Renal cortex interstitium (tissue), 11 donors: Measurements from ENCODE around the gene DCLK1. TPM values are rescaled to one million over a fixed set of nuclear protein-coding genes. Genes with fewer than 3 reads are reported as not detected.
"Not testable (repeated sequence)": the region's sequence is repeated elsewhere in the genome, so short reads cannot be mapped to it uniquely, and the experiment has no call there.

Experiments used
- DNase-seq, 11 donors: peaks; one replicate each; pipeline ENCODE4 v3.0.0-alpha.2; 2013; ENCODE audit warnings: low read depth in 9 of 11, low spot score in 4 of 11; ENCODE audit errors: extremely low read depth in 1 of 11
- polyA plus RNA-seq, 3 donors: library from polyadenylated mRNA; unstranded; fragments of 120-200 nt; gene quantifications; one replicate each; pipeline ENCODE4 v1.2.1, GENCODE V29; 2013; ENCODE audit not compliant: insufficient read length in 3 of 3

The DCLK1 gene
- polyA plus RNA-seq, 3 donors = 5.2 to 6.4 (median 5.8) TPM

GRCh38 chr13:35966951-35967350, 164.2 kb downstream of the DCLK1 start:
- DNase-seq = not testable (repeated sequence)

GRCh38 chr13:35966024-35966423, 165.2 kb downstream of the DCLK1 start:
- no peak for DNase-seq

- no peak for DNase-seq
Measured at GRCh38 chr13:35965226-35965927, 165.8 kb downstream of the DCLK1 start.

DNA sequence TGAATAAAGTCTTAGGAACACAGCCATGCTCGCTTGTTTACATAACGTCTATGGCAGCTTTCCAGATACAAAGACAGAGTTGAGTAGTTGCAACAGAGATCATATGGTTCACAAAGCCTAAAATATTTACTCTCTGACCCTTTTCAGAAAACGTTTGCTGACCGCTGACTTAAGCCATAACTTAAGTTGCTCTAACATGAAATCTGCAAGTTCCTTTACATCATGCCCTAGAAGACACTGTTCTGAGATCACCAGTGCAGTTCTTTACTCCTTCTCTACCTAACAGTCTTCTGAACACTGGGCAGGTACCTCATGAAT, 166.4 kb downstream of the DCLK1 start:
- DNase-seq = peak in 1 of 11 donors; percentile 17

- no peak for DNase-seq
Measured at GRCh38 chr13:35964011-35964862, 166.9 kb downstream of the DCLK1 start.

- no peak for DNase-seq
Measured at GRCh38 chr13:35961461-35962220, 169.5 kb downstream of the DCLK1 start.

GRCh38 chr13:35961002-35961401, 170.2 kb downstream of the DCLK1 start:
- no peak for DNase-seq

GRCh38 chr13:35957996-35958395, 173.2 kb downstream of the DCLK1 start:
- DNase-seq = no peak

DNA sequence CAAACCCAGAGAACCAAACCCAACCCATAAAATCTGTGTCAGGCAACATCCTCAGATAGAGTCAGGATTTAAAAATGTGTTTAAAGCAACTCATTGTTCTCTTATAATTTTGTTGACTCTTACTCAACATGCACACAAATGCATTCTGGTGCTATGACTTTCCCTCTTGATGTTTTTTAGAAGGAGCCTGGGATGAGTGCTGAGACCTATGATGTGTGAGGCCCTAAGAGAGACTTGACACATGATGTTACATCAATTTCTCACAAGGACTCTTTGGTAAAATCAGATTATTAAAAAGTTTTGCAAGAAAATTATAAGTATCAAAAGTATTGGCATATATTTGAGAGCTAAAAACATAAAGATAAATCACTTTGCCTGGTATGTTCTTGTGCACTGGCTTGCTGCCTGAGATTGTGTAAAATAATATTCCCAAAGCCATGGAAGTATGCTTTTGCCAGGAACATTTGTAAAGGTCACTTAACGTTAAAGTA, 173.9 kb downstream of the DCLK1 start:
- no peak for DNase-seq

- DNase-seq = no peak
Measured at GRCh38 chr13:35956074-35956473, 175.1 kb downstream of the DCLK1 start.

DNA sequence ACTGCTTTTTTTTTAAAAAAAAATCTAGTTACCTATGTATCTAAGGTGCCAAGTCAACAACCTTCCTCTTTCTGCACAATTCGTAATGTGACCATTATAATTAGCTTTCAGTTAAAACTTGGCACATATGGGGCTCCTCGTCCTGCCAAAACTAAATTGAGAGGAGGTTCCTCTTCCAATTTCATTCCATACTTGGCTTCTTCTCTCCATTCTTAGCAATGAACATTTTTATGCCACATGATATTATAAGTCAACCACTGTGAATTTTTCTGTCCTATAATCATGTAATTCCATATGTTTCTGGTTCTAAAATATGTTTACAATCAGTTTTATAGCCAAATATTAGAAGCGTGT, 177.0 kb downstream of the DCLK1 start:
- no peak for DNase-seq

GRCh38 chr13:35953537-35954206, 177.5 kb downstream of the DCLK1 start:
- DNase-seq = peak; percentile 59 to 93 (median 79)

DNA sequence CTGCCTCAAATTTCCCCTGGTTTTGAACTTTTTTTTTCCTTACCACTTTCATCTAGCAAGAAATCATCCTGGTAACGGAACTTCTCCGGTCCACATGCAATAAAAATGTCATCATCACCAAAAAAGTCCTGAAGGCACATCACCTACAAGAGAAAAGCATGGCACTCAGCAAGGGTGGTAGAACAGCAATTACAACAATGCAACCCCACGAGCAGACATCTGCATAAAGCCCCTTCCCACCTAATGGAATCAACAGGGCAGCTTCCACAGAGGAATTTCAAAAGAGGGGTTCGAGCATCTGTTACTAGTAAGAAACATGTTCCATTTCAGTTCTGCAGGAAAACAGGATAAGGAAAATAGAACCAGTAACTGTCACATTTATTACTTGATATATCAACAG, 183.9 kb downstream of the DCLK1 start:
- DNase-seq = no peak

DNA sequence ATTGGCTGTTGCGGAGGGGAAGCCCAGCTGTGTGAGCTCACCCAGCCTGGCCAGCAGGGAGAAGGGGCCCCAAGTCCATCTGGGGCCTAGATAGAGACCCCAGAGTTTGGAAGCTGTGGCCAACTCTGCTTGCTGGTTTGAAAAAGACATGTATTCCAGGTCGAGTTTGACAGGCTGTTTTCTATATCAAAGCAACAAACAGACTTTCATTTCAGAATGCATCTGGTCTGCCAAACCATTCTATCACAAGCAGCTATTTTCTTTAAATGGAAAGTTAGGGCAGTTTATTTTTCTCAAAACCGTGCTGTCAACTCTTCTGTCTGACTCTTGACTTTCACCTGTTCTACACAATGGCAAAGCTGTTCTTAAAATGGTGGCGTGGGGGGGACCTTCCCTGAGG, 185.8 kb downstream of the DCLK1 start:
- DNase-seq = no peak

DNA sequence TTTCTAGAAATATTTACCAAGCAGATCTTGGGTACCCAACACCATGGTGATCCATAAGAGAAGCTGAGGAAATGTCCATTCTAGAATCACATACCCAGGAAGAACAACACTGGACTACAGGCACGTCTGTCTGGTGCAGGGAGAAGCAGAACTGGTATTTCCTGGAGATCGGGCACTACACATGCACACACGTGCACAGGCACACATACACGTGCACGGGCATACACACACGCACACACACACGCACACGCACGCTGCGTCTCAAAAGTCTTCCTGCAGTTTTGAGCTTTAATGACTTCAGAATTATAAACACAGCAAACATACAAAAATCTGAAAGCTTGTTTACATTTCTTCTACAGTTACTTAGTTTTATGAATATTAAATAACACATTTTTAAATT, 189.8 kb downstream of the DCLK1 start:
- DNase-seq = no peak

DNA sequence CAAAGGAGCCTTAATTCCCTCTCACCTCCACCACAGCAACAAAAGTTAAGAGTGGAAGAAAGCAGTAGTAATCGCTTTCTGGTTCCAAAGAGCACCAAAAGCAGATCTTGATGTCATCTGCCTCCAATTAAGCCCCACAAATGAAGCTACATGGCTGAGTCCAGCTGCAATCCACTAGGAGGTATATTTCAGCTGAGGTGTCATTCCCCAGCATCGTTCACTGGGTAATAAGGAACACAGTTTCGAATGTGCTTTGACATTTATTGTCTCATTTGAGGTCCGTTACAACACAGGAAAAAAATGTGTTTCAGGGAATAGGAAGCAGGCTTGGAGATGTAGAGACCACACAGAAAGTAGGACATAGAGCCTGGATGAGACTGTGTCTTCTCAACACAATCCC, 190.4 kb downstream of the DCLK1 start:
- no peak for DNase-seq

DNA sequence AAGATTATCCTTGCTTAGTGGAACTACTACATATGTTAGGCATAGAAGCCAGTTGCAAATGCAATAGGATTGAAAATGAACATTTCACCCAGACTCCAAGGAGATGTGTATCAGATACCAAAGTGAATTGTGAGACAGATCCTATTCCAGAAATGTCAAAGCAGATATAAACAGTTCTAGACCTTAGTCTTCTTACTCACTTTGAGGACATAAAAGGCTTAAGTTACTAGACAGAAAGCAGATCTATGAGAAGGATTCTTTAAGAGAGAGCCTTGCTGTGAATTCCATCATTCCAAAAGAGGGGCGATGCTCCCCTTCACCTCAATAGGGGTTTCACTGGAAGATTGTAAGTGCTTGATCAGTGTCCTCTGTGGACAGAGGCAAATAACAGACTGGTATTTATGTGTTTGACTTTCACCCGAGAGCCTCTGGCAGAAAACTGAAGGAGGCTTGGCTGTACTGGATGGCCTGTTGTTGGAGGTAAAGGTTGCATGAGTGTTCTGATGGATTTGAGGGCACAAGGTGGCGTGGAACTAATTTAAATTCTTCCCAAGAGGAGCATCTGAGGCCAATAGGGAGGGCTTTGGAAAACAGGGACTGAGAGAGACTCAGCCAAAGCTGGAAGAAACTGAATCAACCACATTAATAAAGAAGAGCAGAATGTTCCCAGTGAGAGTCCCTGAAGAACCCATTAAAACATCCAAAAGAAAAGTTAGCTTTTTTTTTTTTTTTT, 194.8 kb downstream of the DCLK1 start:
- no peak for DNase-seq

DNA sequence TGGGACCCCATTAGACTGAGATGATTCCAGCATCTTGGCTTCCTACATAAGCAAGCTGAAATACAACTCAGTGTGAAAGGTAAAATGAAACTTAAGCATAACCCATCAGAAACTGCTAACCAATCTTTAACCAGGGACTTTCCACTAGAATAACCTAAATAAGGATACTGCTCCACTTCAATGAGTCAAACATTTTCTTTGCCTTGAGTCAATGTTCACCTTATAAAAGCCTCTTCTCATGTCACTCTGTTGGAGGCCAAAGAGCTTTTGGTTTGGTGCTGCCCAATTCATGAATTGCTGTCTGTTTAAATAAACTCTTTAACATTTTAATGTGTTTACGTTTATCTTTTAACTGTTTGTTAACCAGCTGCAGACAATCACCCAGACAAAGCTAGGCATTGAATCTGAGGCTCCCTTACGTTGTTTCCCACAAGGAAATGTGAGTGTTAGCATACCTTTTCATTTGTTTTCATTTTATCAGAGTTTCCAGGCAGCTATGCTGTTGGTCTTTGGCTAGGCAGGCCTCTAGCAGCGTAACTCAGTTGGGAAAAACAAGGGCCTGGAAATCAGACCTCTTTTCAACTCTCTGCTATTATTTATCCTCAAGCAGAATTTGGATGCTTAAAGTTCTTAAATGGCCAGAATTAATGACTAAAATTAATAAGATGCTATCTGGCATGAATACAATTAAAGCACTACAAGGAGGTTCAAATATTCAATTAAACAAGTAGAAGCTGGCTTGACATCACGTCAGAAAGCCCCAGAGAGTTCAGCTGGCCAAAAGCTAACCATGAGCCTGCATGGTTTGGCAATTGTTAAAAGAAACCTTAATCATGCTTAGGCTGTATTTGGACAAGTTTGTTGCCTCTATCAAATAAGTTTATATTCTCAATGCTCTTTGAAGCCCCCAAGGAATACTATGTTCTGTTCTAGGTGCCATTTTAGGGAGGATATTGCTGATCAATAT, 200.2 kb downstream of the DCLK1 start:
- no peak for DNase-seq
